Measurements from ENCODE around the gene AAGAB. TPM values are rescaled to one million over a fixed set of nuclear protein-coding genes. Genes with fewer than 3 reads are reported as not detected.

The AAGAB gene
- total RNA-seq, 1 experiment from 2014 or later = 30.5 TPM

GRCh38 chr15:67187351-67187854 lies 67.1 kb downstream of the AAGAB start:
- Histone ChIP-seq H3K27ac (ENCODE audit: low read length) (no peak overlapping the region), H3K4me3 (ENCODE audit: low read length) (no peak overlapping the region), H3K4me2 (ENCODE audit: low read length) (no peak overlapping the region), H3F3A (ENCODE audit: low read length, unreplicated experiment) (no peaks in the 10 kb centered on the region), H3K36me3 (ENCODE audit: low read depth, low read length) (peaks cover 74% of the 10 kb centered on the region), H2AFZ (ENCODE audit: low read length) (no peak overlapping the region), H3K9me3 (ENCODE audit: low read length) (no peaks in the 10 kb centered on the region), H3K27me3 (ENCODE audit: low read length) (no peaks in the 10 kb centered on the region), H3K9me2 (replicated peaks; ENCODE audit: low read length) (no peaks in the 10 kb centered on the region), H3K9ac (ENCODE audit: low read length) (no peak overlapping the region), H3K79me2 (ENCODE audit: low read length) (0 out of 2 replicates have a peak, but pooled peaks cover 1% of the 10 kb centered on the region), H3K4me1 (ENCODE audit: insufficient read depth, low read length) (no peaks in the 10 kb centered on the region), H4K20me1 (ENCODE audit: low read length) (no peaks in the 10 kb centered on the region)
- TF ChIP-seq, protein P1, sequence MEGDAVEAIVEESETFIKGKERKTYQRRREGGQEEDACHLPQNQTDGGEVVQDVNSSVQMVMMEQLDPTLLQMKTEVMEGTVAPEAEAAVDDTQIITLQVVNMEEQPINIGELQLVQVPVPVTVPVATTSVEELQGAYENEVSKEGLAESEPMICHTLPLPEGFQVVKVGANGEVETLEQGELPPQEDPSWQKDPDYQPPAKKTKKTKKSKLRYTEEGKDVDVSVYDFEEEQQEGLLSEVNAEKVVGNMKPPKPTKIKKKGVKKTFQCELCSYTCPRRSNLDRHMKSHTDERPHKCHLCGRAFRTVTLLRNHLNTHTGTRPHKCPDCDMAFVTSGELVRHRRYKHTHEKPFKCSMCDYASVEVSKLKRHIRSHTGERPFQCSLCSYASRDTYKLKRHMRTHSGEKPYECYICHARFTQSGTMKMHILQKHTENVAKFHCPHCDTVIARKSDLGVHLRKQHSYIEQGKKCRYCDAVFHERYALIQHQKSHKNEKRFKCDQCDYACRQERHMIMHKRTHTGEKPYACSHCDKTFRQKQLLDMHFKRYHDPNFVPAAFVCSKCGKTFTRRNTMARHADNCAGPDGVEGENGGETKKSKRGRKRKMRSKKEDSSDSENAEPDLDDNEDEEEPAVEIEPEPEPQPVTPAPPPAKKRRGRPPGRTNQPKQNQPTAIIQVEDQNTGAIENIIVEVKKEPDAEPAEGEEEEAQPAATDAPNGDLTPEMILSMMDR (conservative IDR thresholded peaks at IDR 0.05; ENCODE audit: low read depth, low read length) = no peak
- TF ChIP-seq EZH2 (IDR thresholded peaks at IDR 0.05; ENCODE audit: low read length, unreplicated experiment) (no peak), EZH2phosphoT487 (IDR thresholded peaks at IDR 0.05; ENCODE audit: borderline replicate concordance, low read length) (no peak)
- DNase-seq = no peak
- ChIA-PET CTCF (no interaction called here), POLR2A (ENCODE audit: unreplicated experiment) (no interaction called here)
- no peak for ATAC-seq
- intact Hi-C loops (cut with micrococcal nuclease) = no loop called here
- BruUV-seq (replicated peaks) = no TSS peak

- no peak for DNase-seq
- H3K4me2 ChIP-seq (ENCODE audit: low read length) = no peak overlapping the region
- no peak overlapping the region for H2AFZ ChIP-seq (ENCODE audit: low read length)
- H3K4me1 ChIP-seq (ENCODE audit: insufficient read depth, low read length) = no peaks in the 10 kb centered on the region
- H3K36me3 ChIP-seq (ENCODE audit: low read depth, low read length) = peaks cover 72% of the 10 kb centered on the region
- no peak for ATAC-seq
- H3K27me3 ChIP-seq (ENCODE audit: low read length) = no peaks in the 10 kb centered on the region
- no peak overlapping the region for H3K9ac ChIP-seq (ENCODE audit: low read length)
- no peak overlapping the region for H3K27ac ChIP-seq (ENCODE audit: low read length)
- POLR2A ChIA-PET (ENCODE audit: unreplicated experiment) = no interaction called here
- no peaks in the 10 kb centered on the region for H3F3A ChIP-seq (ENCODE audit: low read length, unreplicated experiment)
- no peak overlapping the region for H3K4me3 ChIP-seq (ENCODE audit: low read length)
- 0 out of 2 replicates have a peak, but pooled peaks cover 6% of the 10 kb centered on the region for H3K79me2 ChIP-seq (ENCODE audit: low read length)
- no peaks in the 10 kb centered on the region for H4K20me1 ChIP-seq (ENCODE audit: low read length)
- BruUV-seq (replicated peaks) = no TSS peak
- H3K9me2 ChIP-seq (replicated peaks; ENCODE audit: low read length) = no peaks in the 10 kb centered on the region
- no peaks in the 10 kb centered on the region for H3K9me3 ChIP-seq (ENCODE audit: low read length)
- CTCF ChIA-PET = no interaction called here
- TF ChIP-seq, protein P1 (conservative IDR thresholded peaks at IDR 0.05; ENCODE audit: low read depth, low read length) = no peak
- TF ChIP-seq EZH2phosphoT487 (IDR thresholded peaks at IDR 0.05; ENCODE audit: borderline replicate concordance, low read length) = no peak
- no peak for TF ChIP-seq EZH2 (IDR thresholded peaks at IDR 0.05; ENCODE audit: low read length, unreplicated experiment)
- intact Hi-C loops (cut with micrococcal nuclease) = no loop called here
These were observed 67.8 kb downstream of the AAGAB start for GRCh38 chr15:67186688-67187087.

GRCh38 chr15:67186226-67186649 lies 68.2 kb downstream of the AAGAB start:
- Histone ChIP-seq H3K9me2 (replicated peaks; ENCODE audit: low read length) (no peaks in the 10 kb centered on the region), H4K20me1 (ENCODE audit: low read length) (no peaks in the 10 kb centered on the region), H3K36me3 (ENCODE audit: low read depth, low read length) (peaks cover 68% of the 10 kb centered on the region), H3K27me3 (ENCODE audit: low read length) (no peaks in the 10 kb centered on the region), H3K4me3 (ENCODE audit: low read length) (no peak overlapping the region), H3K9ac (ENCODE audit: low read length) (no peak overlapping the region), H3K4me1 (ENCODE audit: insufficient read depth, low read length) (no peaks in the 10 kb centered on the region), H2AFZ (ENCODE audit: low read length) (no peak overlapping the region), H3K79me2 (ENCODE audit: low read length) (0 out of 2 replicates have a peak, but pooled peaks cover 6% of the 10 kb centered on the region), H3K27ac (ENCODE audit: low read length) (no peak overlapping the region), H3K4me2 (ENCODE audit: low read length) (no peak overlapping the region), H3F3A (ENCODE audit: low read length, unreplicated experiment) (no peaks in the 10 kb centered on the region), H3K9me3 (ENCODE audit: low read length) (no peaks in the 10 kb centered on the region)
- intact Hi-C loops (cut with micrococcal nuclease) = no loop called here
- no TSS peak for BruUV-seq (replicated peaks)
- ChIA-PET POLR2A (ENCODE audit: unreplicated experiment) (interaction anchor here (0.6 kb wide), 1 partner anchor 36 kb away, joined by 3 read pairs; no protein-coding TSS in a partner anchor), CTCF (no interaction called here)
- no peak for ATAC-seq
- no peak for DNase-seq
- TF ChIP-seq EZH2 (IDR thresholded peaks at IDR 0.05; ENCODE audit: low read length, unreplicated experiment) = no peak
- TF ChIP-seq, protein P1 (conservative IDR thresholded peaks at IDR 0.05; ENCODE audit: low read depth, low read length) = no peak
- TF ChIP-seq EZH2phosphoT487 (IDR thresholded peaks at IDR 0.05; ENCODE audit: borderline replicate concordance, low read length) = no peak

All from PC-3 (cell line).